Caco-2 (cell line): ENCODE results near the gene PCLAF. TPM values are rescaled to one million over a fixed set of nuclear protein-coding genes. Genes with fewer than 3 reads are reported as not detected.
"Not testable (repeated sequence)": the region's sequence is repeated elsewhere in the genome, so short reads cannot be mapped to it uniquely, and the experiment has no call there.

ENCODE experiments used
- BruUV-seq: library from RNA; stranded (reverse); fragments of 400-500 nt; replicated peaks from 2 replicates; lab custom pipeline; 2021; lab: Mats Ljungman, UMichigan
- CTCF ChIA-PET: fragments of 300-600 bp; sonication (Branson Sonifier 250); formaldehyde crosslinking; loops from one replicate; lab custom pipeline; 2022; ENCODE audit warnings: antibody characterized with exemption; lab: Charles Lee
- POLR2A ChIA-PET: fragments of 300-600 bp; sonication (Branson Sonifier 250); formaldehyde crosslinking; loops from one replicate; lab custom pipeline; 2022; ENCODE audit warnings: antibody characterized with exemption; lab: Charles Lee
- DNase-seq, 2 experiments: peaks; one replicate each; pipeline versions ENCODE4 v3.0.0 to v3.0.0-alpha.2; 2020 to 2022
- H3K27me3 ChIP-seq: replicated peaks from 2 replicates; pipeline ENCODE4 v1.6.0; 2011; ENCODE audit warnings: low read length; ENCODE audit not compliant: control insufficient read depth, insufficient read depth
- H3K36me3 ChIP-seq: 2 replicates; pipeline ENCODE4 v1.5.1; 2011; ENCODE audit warnings: low read length; ENCODE audit not compliant: control insufficient read depth, insufficient read depth
- H3K4me1 ChIP-seq: fragments of 250-450 bp; sonication (Bioruptor Pico); 2 replicates; pipeline ENCODE4 v1.5.1; 2020; ENCODE audit warnings: mild to moderate bottlenecking
- H3K4me3 ChIP-seq: 2 replicates; pipeline ENCODE4 v1.5.1; 2011; ENCODE audit warnings: low read depth, mild to moderate bottlenecking, control low read depth, low read length
- H3K9me3 ChIP-seq: fragments of 250-450 bp; sonication (Bioruptor Pico); 2 replicates; pipeline ENCODE4 v1.5.1; 2020; ENCODE audit warnings: mild to moderate bottlenecking, moderate library complexity
- H3K27ac Mint-ChIP-seq: one replicate; pipeline ENCODE4 v1.8.0; 2022; ENCODE audit warnings: mixed read lengths; ENCODE audit not compliant: unreplicated experiment
- H3K27me3 Mint-ChIP-seq: one replicate; pipeline ENCODE4 v1.8.0; 2022; ENCODE audit warnings: mixed read lengths; ENCODE audit not compliant: insufficient read depth, unreplicated experiment
- H3K36me3 Mint-ChIP-seq: one replicate; pipeline ENCODE4 v1.8.0; 2022; ENCODE audit warnings: mild to moderate bottlenecking, mixed read lengths; ENCODE audit not compliant: insufficient read depth, unreplicated experiment
- H3K4me1 Mint-ChIP-seq: one replicate; pipeline ENCODE4 v1.8.0; 2022; ENCODE audit warnings: low read depth, mixed read lengths; ENCODE audit not compliant: unreplicated experiment
- H3K4me3 Mint-ChIP-seq: one replicate; pipeline ENCODE4 v1.8.0; 2022; ENCODE audit warnings: mild to moderate bottlenecking, moderate library complexity, mixed read lengths; ENCODE audit not compliant: unreplicated experiment
- H3K9me3 Mint-ChIP-seq: one replicate; pipeline ENCODE4 v1.8.0; 2022; ENCODE audit warnings: mixed read lengths; ENCODE audit not compliant: unreplicated experiment
- intact Hi-C: fragments of 100-400 bp; cut with micrococcal nuclease; formaldehyde crosslinking; loops from one replicate; pipeline ENCODE4 v1.10.0; 2022; ENCODE audit not compliant: unreplicated experiment
- total RNA-seq: library from RNA; stranded (reverse); gene quantifications from 2 replicates; pipeline ENCODE4 v1.2.3, GENCODE V29; 2022
- TF ChIP-seq, protein P1 (sequence below), 2 experiments: fragments of 200-600 bp in 1 of 2; IDR thresholded peaks; 1 replicate in 1 of 2; 2 replicates in 1 of 2; pipeline versions ENCODE4 v1.5.1 to v1.8.0; 2011 to 2022; ENCODE audit warnings: antibody characterized with exemption in 1 of 2, control low read depth in 1 of 2, inconsistent platforms in 1 of 2, low read depth in 1 of 2, low read length in 1 of 2, mild to moderate bottlenecking in 1 of 2, moderate library complexity in 1 of 2; ENCODE audit not compliant: insufficient read depth in 1 of 2, severe bottlenecking in 1 of 2, unreplicated experiment in 1 of 2

The PCLAF gene
- total RNA-seq, 1 experiment from 2014 or later = 93.7 TPM

DNA sequence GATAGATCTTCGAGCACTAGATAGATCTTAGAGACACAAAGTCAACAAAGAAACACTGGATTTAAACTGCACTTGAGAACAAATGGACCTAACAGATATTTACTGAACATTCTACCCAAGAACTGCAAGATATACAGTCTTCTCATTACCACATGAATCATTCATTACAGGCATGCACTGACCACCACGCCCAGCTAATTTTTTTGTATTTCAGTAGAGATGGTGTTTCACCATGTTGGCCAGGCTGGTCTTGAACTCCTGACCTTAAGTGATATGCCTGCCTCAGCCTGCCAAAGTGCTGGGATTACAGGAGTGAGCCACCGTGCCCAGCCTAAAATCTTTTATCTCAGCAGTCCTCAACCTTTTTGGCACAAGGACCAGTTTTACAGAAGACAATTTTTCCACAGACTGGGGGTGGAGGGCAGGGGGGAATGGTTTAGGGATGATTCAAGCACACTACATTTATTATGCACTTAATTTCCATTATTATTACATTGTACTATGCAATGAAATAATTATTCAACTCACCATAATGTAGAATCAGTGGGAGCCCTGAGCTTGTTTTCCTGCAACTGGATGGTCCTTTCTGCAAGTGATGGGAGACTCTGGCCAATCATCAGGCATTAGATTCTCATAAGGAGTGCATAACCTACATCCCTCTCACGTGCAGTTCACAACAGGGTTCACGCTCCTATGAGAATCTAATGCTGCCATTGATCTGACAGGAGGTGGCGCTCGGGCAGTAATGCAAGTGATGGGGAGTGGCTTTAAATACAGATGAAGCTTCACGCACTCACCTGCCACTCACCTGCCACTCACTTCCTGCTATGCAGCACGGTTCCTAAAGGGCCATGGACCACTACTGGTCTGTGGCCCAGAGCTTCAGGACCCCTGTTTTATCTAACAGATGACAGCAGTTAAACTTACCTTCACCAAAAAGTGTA is 47.0 kb downstream of the PCLAF start:
- no peak overlapping the region for H3K4me3 Mint-ChIP-seq
- TF ChIP-seq, protein P1, sequence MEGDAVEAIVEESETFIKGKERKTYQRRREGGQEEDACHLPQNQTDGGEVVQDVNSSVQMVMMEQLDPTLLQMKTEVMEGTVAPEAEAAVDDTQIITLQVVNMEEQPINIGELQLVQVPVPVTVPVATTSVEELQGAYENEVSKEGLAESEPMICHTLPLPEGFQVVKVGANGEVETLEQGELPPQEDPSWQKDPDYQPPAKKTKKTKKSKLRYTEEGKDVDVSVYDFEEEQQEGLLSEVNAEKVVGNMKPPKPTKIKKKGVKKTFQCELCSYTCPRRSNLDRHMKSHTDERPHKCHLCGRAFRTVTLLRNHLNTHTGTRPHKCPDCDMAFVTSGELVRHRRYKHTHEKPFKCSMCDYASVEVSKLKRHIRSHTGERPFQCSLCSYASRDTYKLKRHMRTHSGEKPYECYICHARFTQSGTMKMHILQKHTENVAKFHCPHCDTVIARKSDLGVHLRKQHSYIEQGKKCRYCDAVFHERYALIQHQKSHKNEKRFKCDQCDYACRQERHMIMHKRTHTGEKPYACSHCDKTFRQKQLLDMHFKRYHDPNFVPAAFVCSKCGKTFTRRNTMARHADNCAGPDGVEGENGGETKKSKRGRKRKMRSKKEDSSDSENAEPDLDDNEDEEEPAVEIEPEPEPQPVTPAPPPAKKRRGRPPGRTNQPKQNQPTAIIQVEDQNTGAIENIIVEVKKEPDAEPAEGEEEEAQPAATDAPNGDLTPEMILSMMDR (IDR thresholded peaks at IDR 0.05; ENCODE audit: insufficient read depth in 1 of 2, low read depth in 1 of 2, low read length in 1 of 2, severe bottlenecking in 1 of 2, unreplicated experiment in 1 of 2) = no peak
- no peaks in the 10 kb centered on the region for H3K4me1 Mint-ChIP-seq
- intact Hi-C loops = no loop called here
- H3K36me3 Mint-ChIP-seq = peaks cover 5% of the 10 kb centered on the region
- no peak overlapping the region for H3K27ac Mint-ChIP-seq
- H3K9me3 Mint-ChIP-seq = no peaks in the 10 kb centered on the region
- Histone ChIP-seq H3K4me1 (no peaks in the 10 kb centered on the region), H3K4me3 (no peak overlapping the region), H3K27me3 (no peaks in the 10 kb centered on the region), H3K36me3 (no peaks in the 10 kb centered on the region), H3K9me3 (no peaks in the 10 kb centered on the region)
- ChIA-PET CTCF (interaction anchor here (0.6 kb wide), 1 partner anchor 44 kb away, joined by 3 read pairs; no protein-coding TSS in a partner anchor), POLR2A (interaction anchor here (0.6 kb wide), 1 partner anchor 339 kb away, joined by 10 read pairs; no protein-coding TSS in a partner anchor)
- H3K27me3 Mint-ChIP-seq = no peaks in the 10 kb centered on the region
- BruUV-seq = no TSS peak
- DNase-seq = peak in 1 of 2 experiments; percentile 26

GRCh38 chr15:64333516-64333915 is 47.7 kb downstream of the PCLAF start:
- ChIA-PET POLR2A (no interaction called here), CTCF (no interaction called here)
- intact Hi-C loops = no loop called here
- no peak overlapping the region for H3K27ac Mint-ChIP-seq
- H3K9me3 ChIP-seq = no peaks in the 10 kb centered on the region
- no peaks in the 10 kb centered on the region for H3K36me3 ChIP-seq
- H3K4me3 Mint-ChIP-seq = no peak overlapping the region
- H3K36me3 Mint-ChIP-seq = no peaks in the 10 kb centered on the region
- H3K27me3 ChIP-seq = no peaks in the 10 kb centered on the region
- H3K4me1 Mint-ChIP-seq = no peaks in the 10 kb centered on the region
- no peak overlapping the region for H3K4me3 ChIP-seq
- H3K27me3 Mint-ChIP-seq = no peaks in the 10 kb centered on the region
- H3K9me3 Mint-ChIP-seq = no peaks in the 10 kb centered on the region
- TF ChIP-seq, protein P1 (IDR thresholded peaks at IDR 0.05; ENCODE audit: insufficient read depth in 1 of 2, low read depth in 1 of 2, low read length in 1 of 2, severe bottlenecking in 1 of 2, unreplicated experiment in 1 of 2) = no peak
- DNase-seq = no peak
- H3K4me1 ChIP-seq = no peaks in the 10 kb centered on the region
- no TSS peak for BruUV-seq

- H3K4me1 Mint-ChIP-seq, intact Hi-C loops, H3K36me3 ChIP-seq, H3K27me3 Mint-ChIP-seq, H3K4me1 ChIP-seq, H3K9me3 ChIP-seq, H3K9me3 Mint-ChIP-seq, H3K4me3 ChIP-seq, POLR2A ChIA-PET, H3K4me3 Mint-ChIP-seq, H3K27me3 ChIP-seq, BruUV-seq, DNase-seq, CTCF ChIA-PET, H3K27ac Mint-ChIP-seq, H3K36me3 Mint-ChIP-seq: not testable (repeated sequence)
Observed at GRCh38 chr15:64331668-64332067, 49.6 kb downstream of the PCLAF start.

GRCh38 chr15:64326975-64327374 is 54.3 kb downstream of the PCLAF start:
- H3K36me3 ChIP-seq, H3K4me3 ChIP-seq, H3K36me3 Mint-ChIP-seq, H3K4me1 ChIP-seq, intact Hi-C loops, CTCF ChIA-PET, H3K4me1 Mint-ChIP-seq, H3K9me3 Mint-ChIP-seq, H3K9me3 ChIP-seq, POLR2A ChIA-PET, H3K27me3 ChIP-seq, H3K27me3 Mint-ChIP-seq: not testable (repeated sequence)
- Mint-ChIP-seq H3K4me3 (peak overlapping the region; percentile 73), H3K27ac (peak overlapping the region; percentile 79)
- DNase-seq = peak; percentile 60 to 83
- BruUV-seq = TSS peak; percentile 55

- Mint-ChIP-seq H3K4me3 (peak overlapping the region; percentile 73), H3K27ac (peak overlapping the region; percentile 79)
- H3K27me3 Mint-ChIP-seq, H3K9me3 Mint-ChIP-seq, H3K9me3 ChIP-seq, H3K27me3 ChIP-seq, intact Hi-C loops, H3K4me1 ChIP-seq, POLR2A ChIA-PET, H3K36me3 Mint-ChIP-seq, CTCF ChIA-PET, H3K4me1 Mint-ChIP-seq, H3K36me3 ChIP-seq: not testable (repeated sequence)
- H3K4me3 ChIP-seq = peak overlapping the region; percentile 26
- TSS peak; percentile 58 for BruUV-seq
- peak; percentile 30 to 58 for DNase-seq
Observed at GRCh38 chr15:64326458-64326857, 54.8 kb downstream of the PCLAF start.
